Osteoblast (primary cell): Measurements from ENCODE around the gene RASGRP2. TPM values are rescaled to one million over a fixed set of nuclear protein-coding genes. Genes with fewer than 3 reads are reported as not detected.
A peak's percentile ranks its signal among the peaks of the same experiment; 100 is the strongest.

Experiments
- DNase-seq: peaks from one replicate; pipeline ENCODE4 v3.0.0; 2011; ENCODE audit warnings: low spot score, mixed read lengths; ENCODE audit not compliant: insufficient read length; ENCODE audit errors: missing footprints
- H2AFZ ChIP-seq: 2 replicates; pipeline ENCODE4 v1.6.0; 2011; ENCODE audit warnings: mild to moderate bottlenecking, low read length
- H3K27ac ChIP-seq: 2 replicates; pipeline ENCODE4 v1.5.1; 2011; ENCODE audit warnings: mild to moderate bottlenecking, low read depth, low read length, moderate library complexity
- H3K27me3 ChIP-seq: 2 replicates; pipeline ENCODE4 v1.6.0; 2012; ENCODE audit warnings: mild to moderate bottlenecking, control low read depth, inconsistent platforms, low read length, moderate library complexity; ENCODE audit not compliant: insufficient read depth
- H3K36me3 ChIP-seq: 2 replicates; pipeline ENCODE4 v1.5.1; 2011; ENCODE audit warnings: mild to moderate bottlenecking, low read length, control low read depth, moderate library complexity; ENCODE audit not compliant: insufficient read depth
- H3K4me1 ChIP-seq: 2 replicates; pipeline ENCODE4 v1.5.1; 2011; ENCODE audit warnings: mild to moderate bottlenecking, low read length, control low read depth, moderate library complexity; ENCODE audit not compliant: insufficient read depth
- H3K4me2 ChIP-seq: 2 replicates; pipeline ENCODE4 v1.6.0; 2011; ENCODE audit warnings: mild to moderate bottlenecking, low read length; ENCODE audit not compliant: insufficient read depth
- H3K4me3 ChIP-seq: fragments of 200-600 bp; sonication (generic); 3 replicates; pipeline ENCODE4 v1.5.1; 2012; ENCODE audit warnings: mild to moderate bottlenecking, low read length, inconsistent platforms; ENCODE audit not compliant: insufficient read depth
- H3K79me2 ChIP-seq: 2 replicates; pipeline ENCODE4 v1.6.0; 2012; ENCODE audit warnings: mild to moderate bottlenecking, low read length, control low read depth, inconsistent platforms; ENCODE audit not compliant: insufficient read depth
- H3K9me3 ChIP-seq: 2 replicates; pipeline ENCODE4 v1.5.1; 2011; ENCODE audit warnings: low read depth, low read length, control low read depth
- H4K20me1 ChIP-seq: 2 replicates; pipeline ENCODE4 v1.6.0; 2012; ENCODE audit warnings: mild to moderate bottlenecking, low read length, control low read depth; ENCODE audit not compliant: insufficient read depth
- total RNA-seq: library from RNA; depleted of rRNA; stranded (reverse); fragments of >200 nt; gene quantifications from 2 replicates; pipeline ENCODE4 v1.2.3, GENCODE V29; 2012
- TF ChIP-seq, protein P1 (sequence below): IDR thresholded peaks from 2 replicates; pipeline ENCODE4 v1.5.1; 2011; ENCODE audit warnings: mild to moderate bottlenecking, low read depth, low read length, moderate library complexity; ENCODE audit errors: extremely low read depth

Gene RASGRP2
- total RNA-seq, 1 donor: not detected

DNA sequence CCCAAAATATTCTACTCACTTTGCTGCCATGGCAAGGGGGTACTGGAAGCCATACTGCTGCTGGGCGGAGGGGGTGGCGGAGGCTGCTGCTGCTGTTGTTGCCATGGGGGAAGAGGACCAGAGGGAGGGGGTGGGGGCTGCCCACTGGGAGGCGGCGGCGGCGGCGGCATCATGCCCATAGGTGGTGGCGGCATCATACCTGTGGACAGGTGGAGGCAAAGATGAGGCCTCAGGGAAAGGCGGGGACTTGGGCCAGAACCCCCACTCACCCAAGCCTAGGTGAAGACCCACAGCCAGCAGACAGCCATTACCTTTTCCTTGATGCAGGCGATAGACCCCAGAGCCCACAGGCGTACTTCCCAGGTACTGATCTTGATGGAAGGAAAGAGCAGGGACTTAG is 22.9 kb upstream of the RASGRP2 start:
- peaks cover 48% of the 10 kb centered on the region for H3K79me2 ChIP-seq
- H3K4me1 ChIP-seq: peaks cover 16% of the 10 kb centered on the region
- TF ChIP-seq, protein P1, sequence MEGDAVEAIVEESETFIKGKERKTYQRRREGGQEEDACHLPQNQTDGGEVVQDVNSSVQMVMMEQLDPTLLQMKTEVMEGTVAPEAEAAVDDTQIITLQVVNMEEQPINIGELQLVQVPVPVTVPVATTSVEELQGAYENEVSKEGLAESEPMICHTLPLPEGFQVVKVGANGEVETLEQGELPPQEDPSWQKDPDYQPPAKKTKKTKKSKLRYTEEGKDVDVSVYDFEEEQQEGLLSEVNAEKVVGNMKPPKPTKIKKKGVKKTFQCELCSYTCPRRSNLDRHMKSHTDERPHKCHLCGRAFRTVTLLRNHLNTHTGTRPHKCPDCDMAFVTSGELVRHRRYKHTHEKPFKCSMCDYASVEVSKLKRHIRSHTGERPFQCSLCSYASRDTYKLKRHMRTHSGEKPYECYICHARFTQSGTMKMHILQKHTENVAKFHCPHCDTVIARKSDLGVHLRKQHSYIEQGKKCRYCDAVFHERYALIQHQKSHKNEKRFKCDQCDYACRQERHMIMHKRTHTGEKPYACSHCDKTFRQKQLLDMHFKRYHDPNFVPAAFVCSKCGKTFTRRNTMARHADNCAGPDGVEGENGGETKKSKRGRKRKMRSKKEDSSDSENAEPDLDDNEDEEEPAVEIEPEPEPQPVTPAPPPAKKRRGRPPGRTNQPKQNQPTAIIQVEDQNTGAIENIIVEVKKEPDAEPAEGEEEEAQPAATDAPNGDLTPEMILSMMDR: no peak
- H3K36me3 ChIP-seq: peaks cover 86% of the 10 kb centered on the region
- H3K4me3 ChIP-seq: no peak overlapping the region
- H4K20me1 ChIP-seq: peaks cover 68% of the 10 kb centered on the region
- no peak overlapping the region for H2AFZ ChIP-seq
- DNase-seq: peak; percentile 55
- H3K27me3 ChIP-seq: no peaks in the 10 kb centered on the region
- no peak overlapping the region for H3K27ac ChIP-seq
- H3K4me2 ChIP-seq: no peak overlapping the region
- no peaks in the 10 kb centered on the region for H3K9me3 ChIP-seq

DNA sequence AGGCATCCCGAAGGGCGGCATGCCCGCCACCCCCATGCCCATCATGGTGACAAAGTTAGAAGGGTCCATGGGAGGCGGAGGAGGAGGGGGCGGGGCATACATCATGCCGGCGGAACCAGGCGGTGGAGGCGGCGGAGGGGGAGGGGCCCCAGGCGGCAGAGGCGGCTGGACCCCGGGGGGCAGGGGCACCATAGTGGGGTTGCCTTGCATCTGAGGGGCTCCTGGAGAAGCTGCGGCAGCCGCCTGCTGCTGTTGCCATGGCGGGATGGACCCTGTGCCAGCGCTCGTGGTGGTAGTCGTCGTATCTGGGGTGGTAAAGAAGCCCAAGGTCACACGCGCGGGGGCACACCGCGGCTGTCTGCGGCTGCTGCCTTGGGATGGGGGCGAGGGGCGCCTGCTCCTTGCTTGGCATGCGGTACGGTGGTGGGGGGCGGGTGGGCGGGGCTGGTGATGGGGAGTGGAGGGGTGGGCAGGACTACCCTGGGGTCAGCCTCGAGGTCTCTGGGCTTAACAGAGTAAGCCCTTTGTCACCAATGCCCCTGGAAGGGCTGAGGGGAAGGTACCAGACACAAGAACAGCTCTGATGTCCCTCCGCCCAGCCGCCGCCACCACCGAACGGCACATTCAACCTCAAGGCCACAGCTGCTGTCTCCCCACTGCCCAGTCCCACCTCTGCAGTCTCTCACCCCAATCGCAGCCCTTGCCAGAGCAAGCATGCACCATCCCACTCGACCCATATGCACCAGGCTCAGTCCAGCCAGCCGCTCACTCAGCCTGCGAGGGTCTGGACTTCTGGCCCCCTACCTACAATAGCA is 22.1 kb upstream of the RASGRP2 start:
- DNase-seq: peak; percentile 39
- H3K79me2 ChIP-seq: peaks cover 42% of the 10 kb centered on the region
- peaks cover 77% of the 10 kb centered on the region for H3K36me3 ChIP-seq
- peaks cover 61% of the 10 kb centered on the region for H4K20me1 ChIP-seq
- no peaks in the 10 kb centered on the region for H3K27me3 ChIP-seq
- no peak overlapping the region for H2AFZ ChIP-seq
- TF ChIP-seq, protein P1: no peak
- no peak overlapping the region for H3K4me2 ChIP-seq
- H3K9me3 ChIP-seq: no peaks in the 10 kb centered on the region
- no peak overlapping the region for H3K4me3 ChIP-seq
- peaks cover 16% of the 10 kb centered on the region for H3K4me1 ChIP-seq
- H3K27ac ChIP-seq: no peak overlapping the region

DNA sequence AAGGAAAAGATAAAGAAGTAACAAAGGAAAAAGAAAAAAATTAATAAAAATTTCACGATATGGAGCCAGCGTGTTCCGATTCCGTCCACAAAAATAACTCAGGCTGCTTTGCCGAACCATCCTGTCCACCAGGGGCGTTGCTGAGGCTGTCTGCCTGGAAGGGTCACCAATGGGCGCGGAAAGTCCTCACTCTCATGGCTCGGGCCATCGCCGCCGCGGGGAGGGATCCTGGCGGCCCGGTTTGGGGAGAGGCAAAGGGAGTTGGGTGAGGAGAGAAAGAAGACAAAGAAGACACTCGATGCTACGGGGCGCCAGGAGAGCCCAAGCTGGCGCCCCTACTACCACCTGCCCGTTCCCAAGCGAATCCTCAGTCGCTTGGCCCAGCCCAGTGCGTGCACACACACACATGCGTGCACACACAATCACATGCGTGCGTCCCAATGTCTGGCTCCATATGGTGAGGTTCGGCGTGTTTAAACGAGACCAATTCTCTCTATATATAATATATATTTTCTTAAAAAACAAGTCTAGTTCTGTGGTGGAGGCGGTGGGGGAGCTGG is 21.4 kb upstream of the RASGRP2 start:
- peaks cover 36% of the 10 kb centered on the region for H3K79me2 ChIP-seq
- TF ChIP-seq, protein P1: peak; percentile 14
- DNase-seq: no peak
- peaks cover 54% of the 10 kb centered on the region for H4K20me1 ChIP-seq
- H2AFZ ChIP-seq: no peak overlapping the region
- H3K27ac ChIP-seq: no peak overlapping the region
- peaks cover 16% of the 10 kb centered on the region for H3K4me1 ChIP-seq
- peaks cover 70% of the 10 kb centered on the region for H3K36me3 ChIP-seq
- H3K27me3 ChIP-seq: no peaks in the 10 kb centered on the region
- H3K9me3 ChIP-seq: no peaks in the 10 kb centered on the region
- H3K4me2 ChIP-seq: no peak overlapping the region
- no peak overlapping the region for H3K4me3 ChIP-seq

DNA sequence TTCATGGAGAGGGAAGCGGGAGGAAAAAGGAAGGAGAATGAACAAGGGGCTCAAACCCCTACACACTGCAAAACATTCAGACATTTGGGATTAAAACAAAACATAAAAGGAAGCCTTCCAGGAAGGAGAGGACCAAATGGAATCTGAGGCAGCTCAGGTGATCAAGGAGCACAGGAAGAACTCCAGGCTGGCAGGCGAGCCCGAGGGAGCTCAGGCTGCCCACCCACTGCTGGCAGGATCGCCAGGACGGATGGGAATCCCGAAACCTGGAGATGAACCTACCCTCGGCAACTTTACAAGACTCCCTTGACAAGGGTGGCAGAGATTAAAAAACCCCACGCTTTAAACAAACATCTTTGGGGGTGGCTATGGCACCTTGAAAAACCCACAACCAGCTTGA is 20.8 kb upstream of the RASGRP2 start:
- TF ChIP-seq, protein P1: no peak
- Histone ChIP-seq H3K4me1 (peaks cover 16% of the 10 kb centered on the region), H2AFZ (no peak overlapping the region), H3K9me3 (no peaks in the 10 kb centered on the region), H3K27me3 (no peaks in the 10 kb centered on the region), H3K4me2 (no peak overlapping the region), H3K4me3 (no peak overlapping the region), H4K20me1 (peaks cover 49% of the 10 kb centered on the region), H3K36me3 (peaks cover 64% of the 10 kb centered on the region), H3K79me2 (peaks cover 30% of the 10 kb centered on the region), H3K27ac (no peak overlapping the region)
- DNase-seq: peak; percentile 23
